ENCODE data around the gene RGS2.

- TF ChIP-seq CTCF (IDR thresholded peaks at IDR 0.05) (no peak), POLR2A (IDR thresholded peaks at IDR 0.05) (no peak)
These were observed 51.8 kb downstream of the RGS2 start for GRCh38 chr1:192860478-192861185.
